Measurements from ENCODE around the gene SLC37A3. TPM values are rescaled to one million over a fixed set of nuclear protein-coding genes. Genes with fewer than 3 reads are reported as not detected.

SLC37A3 gene
- total RNA-seq (20.1 TPM in 2 replicates), polyA plus RNA-seq (9.1 and 23.1 TPM in 2 replicates), polyA minus RNA-seq (10.2 and 12.0 TPM in 2 replicates)
- 12.9 TPM for total RNA-seq (2013)

GRCh38 chr7:140397784-140398750, at the start of gene SLC37A3:
SLC37A3 (minus strand) TSS chr7:140398530; CDS start chr7:140382526, 16,004 bp downstream.
- Histone ChIP-seq H4K20me1 (ENCODE audit: control insufficient read depth, insufficient read depth, low read length, poor library complexity, severe bottlenecking) (peaks cover 19% of the 10 kb centered on the region), H3K9me3 (ENCODE audit: control extremely low read depth in 1 of 3, control insufficient read depth in 2 of 3, insufficient read depth in 1 of 3, low read length in 2 of 3) (no peaks in the 10 kb centered on the region), H3K27me3 (replicated peaks in 1 of 4; ENCODE audit: control extremely low read depth in 1 of 4, control insufficient read depth in 3 of 4, insufficient read depth in 4 of 4, low read length in 3 of 4) (no peaks in the 10 kb centered on the region), H2AFZ (ENCODE audit: insufficient read depth, low read depth, low read length, poor library complexity, severe bottlenecking) (peak within 1 kb of the TSS; percentile 85), H3K36me3 (replicated peaks in 1 of 2; ENCODE audit: control extremely low read depth in 1 of 2, control insufficient read depth in 1 of 2, extremely low read depth in 1 of 2, insufficient read depth in 2 of 2, low read length in 1 of 2) (no peaks in the 10 kb centered on the region), H3K4me2 (replicated peaks; ENCODE audit: low read depth, low read length, poor library complexity, severe bottlenecking) (peak within 1 kb of the TSS; percentile 91), H3K27ac (ENCODE audit: low read length in 2 of 2) (peak within 1 kb of the TSS in 1 of 2 donors; percentile 75), H3K9ac (ENCODE audit: low read length) (peak within 1 kb of the TSS; percentile 73), H3K4me1 (ENCODE audit: control insufficient read depth in 2 of 2, insufficient read depth in 2 of 2, low read length in 2 of 2) (peaks cover 7 to 11% of the 10 kb centered on the region in 2 donors), H3K79me2 (ENCODE audit: control insufficient read depth, insufficient read depth, low read length) (peaks cover 41% of the 10 kb centered on the region), H3K4me3 (ENCODE audit: control extremely low read depth in 1 of 5, extremely low read depth in 1 of 5, insufficient read depth in 1 of 5, low read depth in 2 of 5, low read length in 4 of 5) (peak within 1 kb of the TSS; percentile 62 to 69 (median 67))
- intact Hi-C loops (cut with micrococcal nuclease): loop anchor here (1.0 to 10.0 kb wide), 7 partner anchors 163 to 1163 kb away; partner anchors contain the start of genes ADCK2, BRAF, MRPS33 and NDUFB2
- ATAC-seq (ENCODE audit: low read depth) (peak; percentile 97), DNase-seq (peak; percentile 86)
- H3K4me1 Mint-ChIP-seq: peaks cover 13% of the 10 kb centered on the region
- TF ChIP-seq CTCF (IDR thresholded peaks at IDR 0.05): no peak
- peak within 1 kb of the TSS; percentile 83 for H3K27ac Mint-ChIP-seq
- no peaks in the 10 kb centered on the region for H3K9me3 Mint-ChIP-seq (ENCODE audit: insufficient read depth)
- CTCF ChIA-PET: interaction anchor here (0.6 kb wide), 1 partner anchor 19 kb away, joined by 3 read pairs; no protein-coding TSS in a partner anchor
- H3K27me3 Mint-ChIP-seq: peaks cover 3% of the 10 kb centered on the region
- POLR2A ChIA-PET: interaction anchor here (0.6 to 0.7 kb wide), 3 partner anchors 66 to 1162 kb away, joined by 3 to 5 read pairs (median 5); no protein-coding TSS in a partner anchor
- WGBS (ENCODE audit: insufficient coverage): 1% methylated on average over 52 of the region's 66 CpGs
- H3K4me3 Mint-ChIP-seq: peak within 1 kb of the TSS; percentile 98

GRCh38 chr7:140447841-140448240, 49.5 kb upstream of the SLC37A3 start:
- Mint-ChIP-seq H3K27ac (no peak overlapping the region), H3K4me1 (peaks cover 21% of the 10 kb centered on the region), H3K27me3 (no peaks in the 10 kb centered on the region), H3K4me3 (no peak overlapping the region), H3K9me3 (ENCODE audit: insufficient read depth) (no peaks in the 10 kb centered on the region)
- WGBS (ENCODE audit: insufficient coverage): no CpG with 5 or more reads among the region's 7 CpGs
- POLR2A ChIA-PET: no interaction called here
- DNase-seq (no peak), ATAC-seq (ENCODE audit: low read depth) (no peak)
- H3K9me3 ChIP-seq (ENCODE audit: control extremely low read depth in 1 of 3, control insufficient read depth in 2 of 3, insufficient read depth in 1 of 3, low read length in 2 of 3): no peaks in the 10 kb centered on the region
- H3K4me2 ChIP-seq (replicated peaks; ENCODE audit: low read depth, low read length, poor library complexity, severe bottlenecking): no peak overlapping the region
- no peaks in the 10 kb centered on the region for H3K27me3 ChIP-seq (replicated peaks in 1 of 4; ENCODE audit: control extremely low read depth in 1 of 4, control insufficient read depth in 3 of 4, insufficient read depth in 4 of 4, low read length in 3 of 4)
- no peak overlapping the region for H3K27ac ChIP-seq (ENCODE audit: low read length in 2 of 2)
- intact Hi-C loops (cut with micrococcal nuclease): no loop called here
- CTCF ChIA-PET: no interaction called here
- H2AFZ ChIP-seq (ENCODE audit: insufficient read depth, low read depth, low read length, poor library complexity, severe bottlenecking): no peak overlapping the region
- H3K36me3 ChIP-seq (replicated peaks in 1 of 2; ENCODE audit: control extremely low read depth in 1 of 2, control insufficient read depth in 1 of 2, extremely low read depth in 1 of 2, insufficient read depth in 2 of 2, low read length in 1 of 2): peaks cover 0 to 6% of the 10 kb centered on the region in 2 experiments
- TF ChIP-seq EZH2 (IDR thresholded peaks at IDR 0.05; ENCODE audit: borderline replicate concordance, insufficient read depth, low read depth, low read length, poor library complexity, severe bottlenecking): no peak
- no peak for TF ChIP-seq CTCF (IDR thresholded peaks at IDR 0.05)
- H3K9ac ChIP-seq (ENCODE audit: low read length): no peak overlapping the region
- no peak overlapping the region for H3K4me3 ChIP-seq (ENCODE audit: control extremely low read depth in 1 of 5, extremely low read depth in 1 of 5, insufficient read depth in 1 of 5, low read depth in 2 of 5, low read length in 4 of 5)
- H3K79me2 ChIP-seq (ENCODE audit: control insufficient read depth, insufficient read depth, low read length): no peaks in the 10 kb centered on the region
- H4K20me1 ChIP-seq (ENCODE audit: control insufficient read depth, insufficient read depth, low read length, poor library complexity, severe bottlenecking): peaks cover 8% of the 10 kb centered on the region
- H3K4me1 ChIP-seq (ENCODE audit: control insufficient read depth in 2 of 2, insufficient read depth in 2 of 2, low read length in 2 of 2): peaks cover 10 to 17% of the 10 kb centered on the region in 2 donors

All from B cell (primary cell).